ENCODE measurements around the gene ZNF772.
A peak's percentile ranks its signal among the peaks of the same experiment; 100 is the strongest.
"Not testable (repeated sequence)": the region's sequence is repeated elsewhere in the genome, so short reads cannot be mapped to it uniquely, and the experiment has no call there.

ZNF772 gene

DNA sequence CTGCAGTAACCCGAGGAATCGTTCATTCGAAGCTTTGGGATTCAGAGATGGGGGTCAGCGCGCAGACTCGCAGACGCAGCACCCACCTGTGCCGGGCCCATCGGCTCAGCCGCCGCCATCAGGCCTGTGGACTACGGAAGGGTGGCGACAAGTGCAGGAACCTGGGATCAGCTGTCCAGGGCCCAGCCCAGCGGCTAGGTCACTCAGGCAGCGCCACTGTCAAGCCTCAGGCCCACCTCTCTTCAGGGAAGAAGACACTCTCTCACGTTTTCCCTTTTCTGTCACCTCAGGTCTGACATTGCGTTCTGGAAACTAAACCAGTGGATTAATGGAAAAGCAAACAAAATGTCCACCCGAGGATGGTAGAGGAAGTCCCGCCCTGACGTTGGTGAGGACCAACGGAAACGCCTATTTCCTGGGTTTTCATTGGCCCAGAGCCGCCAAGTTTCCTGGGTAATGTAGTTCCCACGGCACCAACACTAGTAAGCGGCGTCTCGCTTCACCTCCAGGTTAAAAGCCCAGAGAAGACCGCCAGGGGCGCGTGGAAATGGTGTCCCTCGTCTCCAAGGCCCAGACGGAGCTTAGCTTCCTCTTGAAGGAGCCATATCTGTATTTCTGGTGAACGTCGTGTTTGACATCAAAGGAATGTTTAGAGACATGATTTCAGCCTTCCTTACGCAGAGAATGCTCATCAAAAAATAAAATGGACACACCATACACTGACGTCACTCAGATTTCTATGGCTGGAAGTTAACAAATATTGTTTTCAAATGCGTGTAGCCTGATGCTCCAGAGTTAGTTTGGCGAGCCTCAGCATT is at the start of gene ZNF772:
ZNF772 (minus strand) TSS at position 376 of the 818 bp plus-strand sequence; CDS start at position 119, 257 bp downstream.
- peak; percentile 90 for DNase-seq

DNA sequence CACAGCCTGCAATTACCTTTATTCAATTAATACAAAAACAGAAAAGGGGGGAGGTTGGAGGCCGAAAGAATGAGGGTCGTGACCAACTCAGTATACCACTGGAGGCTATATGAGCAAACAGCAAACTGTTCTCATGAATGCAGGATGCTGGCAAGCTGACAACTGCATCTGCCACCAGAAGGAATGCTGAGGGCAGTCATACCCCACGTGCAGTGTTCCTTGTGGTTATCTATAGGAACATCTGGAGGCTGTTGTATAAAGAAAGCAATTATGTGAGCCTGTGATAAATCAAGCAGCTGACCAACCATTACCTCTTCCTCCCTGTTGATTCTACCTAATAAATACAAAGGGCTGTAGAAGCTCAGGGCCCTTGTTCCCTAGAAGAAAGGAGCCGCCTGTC is 40.7 kb upstream of the ZNF772 start:
- DNase-seq = not testable (repeated sequence)

DNA sequence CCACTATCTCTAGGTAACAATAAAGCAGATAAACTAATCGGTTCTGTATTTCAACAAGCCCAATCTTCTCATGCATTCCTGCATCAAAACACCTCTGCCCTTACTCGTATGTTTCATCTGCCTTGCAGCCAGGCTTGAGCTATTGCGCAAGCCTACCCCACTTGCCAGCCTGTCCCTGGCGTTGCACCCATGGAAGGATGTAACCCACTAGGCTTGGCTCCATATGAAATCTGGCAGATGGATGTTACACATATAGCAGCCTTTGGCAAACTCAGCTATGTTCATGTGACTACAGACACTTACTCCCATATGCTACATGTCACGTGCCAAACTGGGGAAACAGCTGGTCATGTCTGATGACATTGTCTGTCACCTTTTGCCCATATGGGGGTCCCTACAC is 37.9 kb upstream of the ZNF772 start:
- no peak for DNase-seq

DNA sequence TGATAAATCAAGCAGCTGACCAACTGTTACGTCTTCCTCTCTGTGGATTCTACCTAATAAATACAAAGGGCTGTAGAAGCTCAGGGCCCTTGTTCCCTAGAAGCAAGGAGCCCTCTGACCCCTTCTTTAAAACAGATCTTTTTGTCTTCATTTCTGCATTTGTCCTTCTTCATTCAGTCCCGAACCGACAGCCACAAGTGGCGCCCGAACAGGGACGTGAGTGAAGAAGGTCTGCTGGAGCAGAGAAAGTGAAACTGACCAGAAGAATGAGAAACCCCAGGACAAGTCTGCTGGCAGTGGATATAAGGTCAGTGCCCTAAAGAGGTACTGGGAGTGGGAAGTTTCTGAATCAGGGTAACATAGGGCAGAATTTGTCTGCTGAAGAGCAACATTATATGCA is 35.5 kb upstream of the ZNF772 start:
- no peak for DNase-seq

DNA sequence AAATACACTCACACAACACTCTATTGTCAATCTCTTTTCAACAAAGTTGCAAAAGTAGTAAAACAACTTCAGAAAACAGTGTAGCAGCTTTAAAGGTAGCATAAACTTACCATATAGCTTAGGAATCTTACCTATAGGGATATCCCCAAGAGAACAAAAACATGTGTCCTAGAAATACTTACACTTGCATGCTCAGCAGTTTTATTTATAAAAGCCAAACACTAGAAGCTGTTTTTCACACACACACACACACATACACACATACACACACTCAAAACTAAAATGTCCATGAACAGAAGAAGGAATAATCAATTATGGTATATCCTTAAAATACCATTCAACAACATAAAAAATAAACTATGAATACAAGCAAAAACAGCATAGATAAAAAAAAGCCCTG is 34.1 kb upstream of the ZNF772 start:
- no peak for DNase-seq

DNA sequence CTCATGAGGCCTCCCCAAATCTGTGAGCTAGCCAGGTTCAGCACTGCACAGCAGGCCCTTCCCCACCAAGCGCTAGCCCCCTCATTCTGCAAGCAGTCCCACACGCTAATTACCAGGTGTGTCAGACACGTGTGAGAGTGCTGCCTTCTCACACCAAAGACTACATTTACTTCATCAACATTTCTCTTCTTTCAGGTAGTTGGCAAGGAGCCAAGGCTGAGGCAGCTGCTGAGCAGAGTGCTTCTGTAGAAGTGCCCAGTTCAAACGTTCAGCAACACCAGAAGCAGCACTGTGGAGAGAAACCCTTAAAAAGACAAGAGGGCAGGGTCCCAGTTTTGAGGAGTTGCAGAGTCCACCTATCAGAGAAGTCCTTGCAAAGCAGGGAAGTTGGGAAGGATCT is 28.8 kb upstream of the ZNF772 start:
- no peak for DNase-seq

DNA sequence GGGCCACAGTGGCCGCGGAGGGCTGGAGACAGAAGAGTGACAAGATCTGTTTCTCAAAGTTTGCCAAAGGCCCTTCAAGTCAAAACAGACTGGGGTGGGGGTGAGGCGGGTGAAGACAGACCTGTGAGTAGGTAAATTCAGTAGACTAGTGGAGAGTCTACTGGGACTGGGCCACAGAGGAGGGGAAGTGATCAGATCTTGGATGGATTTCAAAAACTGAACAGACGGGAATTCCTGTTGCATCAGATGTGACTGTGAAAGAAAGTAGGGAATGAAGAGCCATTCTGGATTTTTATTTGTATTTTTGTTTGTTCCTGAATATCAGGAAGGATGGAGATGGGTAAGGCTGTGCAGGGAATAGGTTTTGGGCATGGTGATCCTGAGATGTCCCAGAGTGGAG is 23.0 kb upstream of the ZNF772 start:
- DNase-seq = not testable (repeated sequence)

DNA sequence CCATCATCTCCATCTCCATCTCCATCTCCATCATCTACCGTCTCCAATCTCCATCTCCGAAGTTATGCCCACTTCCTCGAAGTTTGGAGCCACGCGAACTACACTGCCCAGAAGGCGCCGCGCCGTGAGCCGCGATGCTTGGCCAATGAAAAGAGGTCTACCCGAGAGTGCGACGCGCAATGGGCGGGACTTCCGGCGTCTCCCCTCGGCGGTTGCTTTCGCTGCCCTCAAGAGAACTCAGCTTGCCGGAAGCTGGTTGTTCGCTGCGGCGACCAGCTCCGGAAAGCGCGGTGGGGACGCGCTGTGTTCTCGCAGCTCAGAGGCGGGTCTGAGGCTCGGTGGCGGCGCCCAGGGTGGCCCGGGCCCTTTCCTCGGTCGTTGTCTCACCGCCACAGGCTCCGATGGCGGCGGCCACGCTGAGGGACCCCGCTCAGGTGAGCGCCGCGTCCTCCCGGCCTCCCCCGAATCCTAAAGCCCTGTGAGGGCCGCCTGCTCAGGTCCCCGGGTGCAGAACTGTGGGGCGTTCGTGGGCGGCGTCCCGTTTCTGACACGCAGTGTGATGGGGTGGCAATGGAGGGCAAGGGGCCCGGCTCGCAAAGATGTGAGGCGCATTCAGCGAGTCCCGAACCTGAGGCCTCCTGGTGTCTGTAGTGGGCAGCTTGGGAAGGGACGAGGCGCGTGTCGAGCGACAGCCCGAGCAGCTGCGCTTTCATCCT is 22.5 kb upstream of the ZNF772 start, which contains the start of gene ZNF773:
ZNF773 (plus strand) TSS at position 259 of the 716 bp plus-strand sequence; CDS start at position 402, 143 bp downstream.
- DNase-seq = peak; percentile 96

DNA sequence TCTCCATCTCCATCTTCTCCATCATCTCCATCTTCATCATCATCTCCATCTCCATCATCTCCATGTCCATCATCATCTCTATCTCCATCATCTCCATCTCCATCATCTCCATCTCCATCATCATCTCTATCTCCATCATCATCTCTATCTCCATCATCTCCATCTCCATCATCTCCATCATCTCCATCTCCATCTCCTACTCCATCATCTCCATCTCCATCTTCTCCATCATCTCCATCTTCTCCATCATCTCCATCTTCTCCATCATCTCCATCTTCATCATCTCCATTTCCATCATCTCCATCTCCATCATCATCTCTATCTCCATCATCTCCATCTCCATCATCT is 21.9 kb upstream of the ZNF772 start:
- not testable (repeated sequence) for DNase-seq

DNA sequence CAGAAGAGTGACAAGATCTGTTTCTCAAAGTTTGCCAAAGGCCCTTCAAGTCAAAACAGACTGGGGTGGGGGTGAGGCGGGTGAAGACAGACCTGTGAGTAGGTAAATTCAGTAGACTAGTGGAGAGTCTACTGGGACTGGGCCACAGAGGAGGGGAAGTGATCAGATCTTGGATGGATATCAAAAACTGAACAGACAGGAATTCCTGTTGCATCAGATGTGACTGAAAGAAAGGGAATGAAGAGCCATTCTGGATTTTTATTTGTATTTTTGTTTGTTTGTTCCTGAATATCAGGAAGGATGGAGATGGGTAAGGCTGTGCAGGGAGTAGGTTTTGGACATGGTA is 10.9 kb upstream of the ZNF772 start:
- DNase-seq = not testable (repeated sequence)

DNA sequence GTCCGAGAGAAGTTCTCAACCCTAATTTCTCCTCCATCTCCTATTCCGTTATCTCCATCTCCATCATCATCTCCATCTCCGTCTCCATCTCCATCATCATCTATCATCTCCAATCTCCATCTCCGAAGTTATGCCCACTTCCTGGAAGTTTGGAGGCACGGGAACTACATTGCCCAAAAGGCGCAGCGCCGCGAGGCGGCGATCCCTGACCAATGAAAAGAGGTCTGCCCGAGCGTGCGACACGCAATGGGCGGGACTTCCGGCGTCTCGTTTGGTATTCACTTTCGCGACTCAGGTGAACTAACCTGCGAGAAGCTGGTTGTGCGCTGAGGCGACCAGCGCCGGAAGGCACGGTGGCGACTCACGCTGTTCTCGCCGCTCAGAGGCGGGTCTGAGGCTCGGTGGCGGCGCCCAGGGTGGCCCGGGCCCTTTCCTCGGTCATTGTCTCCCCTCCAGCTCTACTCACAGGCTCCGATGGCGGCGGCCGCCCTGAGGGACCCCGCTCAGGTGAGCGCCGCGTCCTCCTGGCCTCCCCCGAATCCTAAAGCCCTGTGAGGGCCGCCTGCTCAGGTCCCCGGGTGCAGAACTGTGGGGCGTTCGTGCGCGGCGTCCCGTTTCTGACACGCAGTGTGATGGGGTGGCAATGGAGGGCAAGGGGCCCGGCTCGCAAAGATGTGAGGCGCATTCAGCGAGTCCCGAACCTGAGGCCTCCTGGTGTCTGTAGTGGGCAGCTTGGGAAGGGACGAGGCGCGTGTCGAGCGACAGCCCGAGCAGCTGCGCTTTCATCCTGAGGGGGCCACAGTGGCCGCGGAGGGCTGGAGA is 10.3 kb upstream of the ZNF772 start, which contains the start of gene ZNF419:
ZNF419 (plus strand) TSS at position 274 of the 822 bp plus-strand sequence; CDS start at position 475, 201 bp downstream.
- DNase-seq = peak; percentile 93

DNA sequence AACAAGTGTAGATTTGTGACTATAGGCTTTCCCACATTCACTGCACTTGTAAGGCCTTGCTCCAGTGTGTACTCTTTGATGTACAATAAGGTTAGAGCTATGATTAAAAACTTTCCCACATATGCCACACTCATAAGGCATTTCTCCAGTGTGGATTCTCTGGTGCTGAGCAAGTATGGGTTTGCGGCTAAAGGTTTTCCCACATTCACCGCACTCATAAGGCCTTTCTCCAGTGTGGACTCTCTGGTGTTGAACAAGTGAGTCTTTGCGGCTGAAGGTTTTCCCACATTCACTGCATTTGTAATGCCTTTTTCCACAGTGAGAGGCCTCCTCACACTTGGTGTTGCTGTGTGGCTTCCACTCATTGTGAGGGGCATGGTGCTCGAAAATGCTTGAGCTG is 3.7 kb downstream of the ZNF772 start:
- no peak for DNase-seq

DNA sequence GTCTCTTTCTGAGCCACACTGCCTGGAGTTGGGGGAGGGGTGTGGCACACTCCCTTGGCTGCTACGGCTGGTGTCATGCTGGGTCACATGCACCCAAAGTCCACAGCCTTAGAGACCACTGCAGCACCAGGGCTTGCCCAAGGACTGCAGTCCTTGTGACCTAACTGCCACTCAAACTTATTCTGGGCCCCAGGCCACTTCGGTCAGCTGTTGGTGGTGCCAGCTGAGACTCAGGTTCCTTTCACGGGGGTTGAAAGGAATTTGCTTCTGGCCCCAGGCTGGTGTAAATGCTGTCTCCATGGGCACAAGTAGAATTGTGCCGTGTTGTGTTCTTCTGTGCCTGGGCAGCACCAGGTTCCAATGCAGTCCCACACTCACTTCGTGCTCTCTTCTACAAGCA is 10.9 kb downstream of the ZNF772 start:
- no peak for DNase-seq

DNA sequence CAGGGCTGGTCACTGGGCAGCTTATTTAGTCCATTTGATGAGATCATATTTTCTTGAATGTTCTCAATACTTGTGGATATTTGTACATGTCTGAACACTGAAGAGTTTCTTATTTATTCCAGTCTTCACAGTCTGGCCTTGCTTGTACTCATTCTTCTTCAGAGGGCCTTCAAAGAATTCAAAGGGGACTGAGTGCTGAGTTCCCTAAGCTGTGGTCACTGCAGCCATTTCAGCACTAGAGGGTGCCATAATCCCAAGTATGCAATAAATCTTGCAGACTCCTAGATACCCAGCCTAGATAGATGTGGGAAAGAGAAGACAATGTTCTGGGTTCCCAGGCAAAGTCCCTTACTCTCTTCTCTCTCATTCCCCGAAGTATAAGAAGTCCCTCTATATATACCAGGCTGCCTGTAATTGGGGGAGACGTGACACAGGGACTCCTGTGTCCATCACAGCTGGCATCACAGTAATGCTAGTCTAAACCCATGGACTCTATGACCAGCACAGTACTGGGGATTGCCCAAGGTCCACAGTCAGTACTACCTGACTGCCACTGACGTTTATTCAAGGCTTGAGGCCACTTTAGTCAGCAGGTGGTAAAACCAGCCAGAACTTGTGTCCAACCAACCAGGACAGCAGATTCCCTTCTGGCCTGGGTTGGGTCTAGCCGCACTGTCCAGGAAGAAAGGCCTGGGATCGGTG is 11.5 kb downstream of the ZNF772 start:
- DNase-seq = no peak

DNA sequence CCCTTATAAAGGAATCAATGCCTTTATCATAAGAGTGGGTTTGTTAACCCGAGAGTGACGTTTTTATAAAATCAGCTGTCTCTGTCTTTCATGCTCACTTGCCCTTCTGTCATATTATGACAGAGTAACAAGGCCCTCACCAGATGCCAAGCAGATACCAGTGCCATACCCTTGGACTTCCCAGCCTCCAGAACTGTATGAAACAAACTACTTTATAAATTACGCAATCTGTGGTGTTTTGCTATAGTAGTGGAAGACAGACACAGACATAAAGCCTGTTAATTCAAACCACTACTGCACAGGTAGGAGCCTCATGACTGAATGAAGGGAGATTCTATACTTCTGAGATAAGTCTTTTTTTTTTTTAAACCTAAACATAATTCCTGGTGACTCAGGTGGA is 25.1 kb downstream of the ZNF772 start:
- DNase-seq = no peak

DNA sequence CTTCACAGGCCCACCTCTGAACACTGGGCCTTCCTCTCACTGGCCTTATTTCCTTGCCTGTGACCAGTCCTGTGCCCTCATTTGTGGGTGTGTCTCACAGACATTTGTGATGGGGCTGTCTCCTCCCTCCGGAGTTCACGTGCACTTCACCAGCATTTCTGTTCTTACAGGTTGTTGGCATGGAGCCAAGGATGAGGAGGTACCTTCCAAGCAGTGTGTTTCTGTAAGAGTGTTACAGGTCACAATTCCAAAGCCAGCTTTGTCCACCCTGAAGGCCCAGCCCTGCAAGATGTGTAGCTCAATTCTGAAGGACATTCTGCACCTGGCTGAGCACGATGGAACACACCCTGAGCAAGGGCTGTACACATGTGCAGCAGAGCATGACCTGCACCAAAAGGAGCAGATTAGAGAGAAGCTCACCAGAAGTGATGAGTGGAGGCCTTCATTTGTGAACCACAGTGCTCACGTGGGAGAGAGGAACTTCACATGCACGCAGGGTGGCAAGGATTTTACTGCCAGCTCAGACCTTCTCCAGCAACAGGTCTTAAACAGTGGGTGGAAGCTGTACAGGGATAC is 34.2 kb downstream of the ZNF772 start:
- DNase-seq = no peak

DNA sequence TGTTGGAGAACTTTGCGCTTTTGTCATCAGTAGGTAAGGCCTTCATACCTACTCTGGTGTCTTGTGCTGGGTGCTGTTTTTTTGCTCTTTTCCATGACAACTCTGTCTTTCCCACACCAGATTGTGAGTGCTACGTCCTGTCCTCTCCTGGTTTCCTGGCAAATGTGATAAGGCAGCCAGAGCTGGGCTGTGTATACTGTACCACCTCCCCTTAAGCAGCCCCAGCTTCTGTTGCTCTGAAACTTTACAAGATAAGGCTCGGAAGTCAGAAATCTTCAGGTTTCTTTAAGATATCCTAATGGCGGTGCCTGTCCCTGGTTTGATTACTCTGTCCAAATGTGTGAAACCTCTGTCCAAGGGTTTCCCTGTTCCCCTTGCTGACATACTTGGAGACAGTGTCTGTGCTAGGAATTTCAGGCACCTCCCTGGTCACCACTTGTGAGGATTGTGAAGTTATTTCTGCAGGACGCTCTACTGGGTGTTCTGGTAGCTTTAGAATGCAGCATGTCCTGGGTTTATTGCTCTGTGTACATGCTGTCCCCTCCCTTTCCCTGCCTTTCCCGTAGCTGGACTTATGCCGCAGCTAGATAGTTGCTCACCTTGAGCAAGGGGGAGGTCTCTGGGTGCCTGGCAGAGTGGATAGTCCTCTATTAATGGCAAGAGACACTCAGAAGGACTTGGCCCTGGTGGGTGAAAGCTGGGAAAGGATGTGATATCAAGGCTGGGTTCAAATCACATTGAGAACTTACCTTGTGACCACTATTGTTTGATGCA is 35.2 kb downstream of the ZNF772 start:
- no peak for DNase-seq

DNA sequence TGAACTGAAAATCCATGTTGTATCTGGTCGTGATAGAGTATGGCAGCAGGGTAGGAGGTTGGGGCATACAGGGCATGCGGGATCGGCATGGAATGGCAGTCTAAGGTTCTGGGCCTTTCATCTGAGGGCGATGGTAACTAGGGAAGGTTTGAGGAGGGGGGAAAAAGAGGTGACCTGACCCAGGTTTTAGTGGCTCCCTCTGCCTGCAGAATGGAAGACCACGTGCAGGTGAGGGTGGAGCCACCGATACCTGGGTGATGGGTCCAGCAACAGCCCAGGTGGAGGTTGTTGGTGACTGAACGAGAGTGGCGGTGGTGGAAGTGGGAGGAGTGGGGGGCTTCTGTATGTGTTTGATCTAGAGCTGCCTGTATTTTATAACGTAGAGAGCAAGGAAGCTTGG is 38.4 kb downstream of the ZNF772 start:
- DNase-seq = no peak

DNA sequence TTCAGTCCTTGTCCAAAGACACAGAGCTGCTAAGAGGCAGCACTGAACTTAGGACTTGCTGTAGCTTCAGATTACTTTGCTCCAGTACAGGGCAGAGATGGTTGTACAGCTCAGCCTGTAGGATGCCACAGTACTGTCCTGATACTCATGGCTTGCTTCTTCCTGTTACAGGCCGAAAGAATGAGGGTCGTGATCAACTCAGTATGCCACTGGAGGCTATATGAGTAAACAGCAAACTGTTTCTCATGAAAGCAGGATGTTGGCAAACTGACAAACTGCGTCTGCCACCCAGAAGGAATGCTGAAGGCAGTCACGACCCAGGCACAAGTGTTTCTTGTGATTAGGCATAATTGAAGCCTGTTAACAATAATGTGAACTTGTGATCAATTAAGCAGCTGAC is 39.4 kb downstream of the ZNF772 start:
- DNase-seq = no peak

DNA sequence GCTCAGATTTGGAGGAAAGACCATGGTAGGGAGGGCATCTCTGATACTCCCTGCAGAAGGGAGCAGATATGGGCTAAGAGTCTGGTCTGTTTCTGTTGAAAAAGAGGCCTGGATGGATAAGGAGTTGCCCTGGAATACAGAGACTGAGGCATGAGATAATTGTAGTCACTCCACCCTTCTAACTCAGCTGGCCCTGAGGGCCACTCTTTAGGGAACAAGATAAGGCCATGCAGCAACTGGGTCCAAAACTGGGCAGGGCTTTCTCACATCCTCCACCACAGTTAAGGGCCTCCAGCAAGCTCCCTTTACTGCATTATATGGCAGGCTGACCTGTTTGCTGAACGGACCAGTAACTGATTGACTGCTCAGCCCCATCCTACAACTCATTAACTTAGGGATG is 40.9 kb downstream of the ZNF772 start:
- no peak for DNase-seq
